ENCODE results near the gene CAPN10.

The CAPN10 gene

DNA sequence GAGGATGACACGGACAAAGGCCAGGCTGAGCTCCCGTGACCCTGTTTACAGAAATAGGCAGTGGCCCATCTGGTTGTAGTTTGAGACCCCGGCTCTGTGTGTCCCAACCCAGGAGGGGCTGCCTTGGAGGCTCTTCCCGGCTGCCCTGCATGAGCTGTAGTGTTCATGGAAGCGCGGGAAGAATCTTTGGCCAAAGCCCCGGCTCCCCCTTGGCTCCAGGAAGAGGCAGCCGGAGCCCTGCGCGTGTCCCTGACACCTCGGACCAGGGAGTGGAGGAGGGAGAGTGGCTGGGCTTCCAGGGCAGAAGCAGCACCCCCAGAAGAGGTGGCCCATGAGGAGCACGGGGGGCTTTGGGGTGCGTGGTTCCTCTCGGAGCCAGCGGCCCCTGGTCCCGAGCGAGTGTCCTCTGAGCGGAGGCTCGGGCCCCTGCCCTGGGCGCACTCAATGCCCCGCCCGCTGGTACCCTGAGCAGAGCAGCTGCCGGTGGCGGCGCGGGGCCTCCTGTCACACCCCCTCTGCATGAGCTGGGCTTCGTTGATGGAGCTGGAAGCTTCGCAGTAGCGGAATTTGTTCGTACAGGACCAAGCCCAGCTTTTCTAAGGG is 60.5 kb downstream of the CAPN10 start:
- no peaks in the 10 kb centered on the region for H3K36me3 ChIP-seq
- TF ChIP-seq, protein P1, sequence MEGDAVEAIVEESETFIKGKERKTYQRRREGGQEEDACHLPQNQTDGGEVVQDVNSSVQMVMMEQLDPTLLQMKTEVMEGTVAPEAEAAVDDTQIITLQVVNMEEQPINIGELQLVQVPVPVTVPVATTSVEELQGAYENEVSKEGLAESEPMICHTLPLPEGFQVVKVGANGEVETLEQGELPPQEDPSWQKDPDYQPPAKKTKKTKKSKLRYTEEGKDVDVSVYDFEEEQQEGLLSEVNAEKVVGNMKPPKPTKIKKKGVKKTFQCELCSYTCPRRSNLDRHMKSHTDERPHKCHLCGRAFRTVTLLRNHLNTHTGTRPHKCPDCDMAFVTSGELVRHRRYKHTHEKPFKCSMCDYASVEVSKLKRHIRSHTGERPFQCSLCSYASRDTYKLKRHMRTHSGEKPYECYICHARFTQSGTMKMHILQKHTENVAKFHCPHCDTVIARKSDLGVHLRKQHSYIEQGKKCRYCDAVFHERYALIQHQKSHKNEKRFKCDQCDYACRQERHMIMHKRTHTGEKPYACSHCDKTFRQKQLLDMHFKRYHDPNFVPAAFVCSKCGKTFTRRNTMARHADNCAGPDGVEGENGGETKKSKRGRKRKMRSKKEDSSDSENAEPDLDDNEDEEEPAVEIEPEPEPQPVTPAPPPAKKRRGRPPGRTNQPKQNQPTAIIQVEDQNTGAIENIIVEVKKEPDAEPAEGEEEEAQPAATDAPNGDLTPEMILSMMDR (IDR thresholded peaks at IDR 0.05; ENCODE audit: low read depth, low read length) = no peak
- no peaks in the 10 kb centered on the region for H3K27me3 ChIP-seq (ENCODE audit: insufficient read depth, low read depth, severe bottlenecking)
- DNase-seq = no peak
- no peak overlapping the region for H3K27ac ChIP-seq
- H3K9me3 ChIP-seq (ENCODE audit: severe bottlenecking) = no peaks in the 10 kb centered on the region
- no peak overlapping the region for H3K4me3 ChIP-seq (ENCODE audit: low read depth, low read length)

DNA sequence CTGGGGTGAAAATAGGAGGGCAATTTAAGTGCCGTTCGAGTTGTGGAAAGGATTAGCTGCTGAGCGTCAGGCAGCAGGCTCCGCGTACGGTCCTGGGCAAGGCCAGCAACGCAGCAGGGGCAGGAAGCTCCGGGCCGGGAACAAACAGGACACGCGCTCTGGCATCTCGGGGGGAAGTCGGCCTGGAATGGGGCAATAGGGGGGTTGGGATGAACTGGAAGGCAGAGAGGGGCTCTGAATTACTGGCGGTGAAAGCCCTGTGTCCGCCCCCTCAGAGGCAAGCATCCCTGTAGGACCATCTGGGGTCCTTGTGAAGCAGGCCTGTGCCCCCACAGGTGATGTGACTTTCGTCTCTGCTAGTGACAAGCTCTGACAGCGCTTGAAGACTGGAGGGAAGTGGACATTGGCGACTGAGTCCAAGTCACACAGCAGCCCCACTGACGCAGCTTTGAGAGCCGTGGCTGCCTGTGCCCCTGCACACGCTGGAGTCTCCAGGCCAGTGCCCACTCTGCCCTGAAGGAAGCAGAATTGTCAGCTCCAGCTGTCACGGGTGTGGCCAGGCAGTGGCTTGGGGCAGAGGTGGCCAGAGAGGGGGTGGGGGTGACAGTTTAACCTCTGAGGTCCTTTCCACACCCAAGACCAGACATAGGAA is 61.1 kb downstream of the CAPN10 start:
- no peak for DNase-seq

DNA sequence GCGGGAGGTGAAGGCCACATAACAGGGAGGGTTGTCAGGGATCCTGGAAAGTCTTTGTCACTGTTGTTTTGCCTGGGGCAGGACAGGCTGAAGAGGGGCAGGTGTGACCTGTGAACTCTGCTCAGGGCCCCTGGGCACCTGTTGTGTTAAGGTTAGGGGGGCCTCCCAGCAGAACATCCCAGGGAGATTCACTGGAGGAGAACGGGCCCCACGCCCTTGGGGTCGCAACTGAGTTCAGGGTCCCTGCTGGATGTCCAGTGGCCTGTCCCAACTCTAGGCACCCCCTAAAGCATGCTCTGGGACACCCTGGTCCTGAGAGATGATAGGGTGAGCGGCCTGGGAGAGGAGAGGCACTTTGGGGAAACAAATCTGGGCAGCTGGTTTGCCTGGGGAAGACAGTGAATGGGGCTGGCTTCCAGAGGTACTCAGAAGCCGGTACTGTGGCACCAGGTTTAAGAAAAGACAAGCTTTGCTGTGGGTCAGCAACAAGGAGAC is 61.7 kb downstream of the CAPN10 start:
- no peak overlapping the region for H3K27ac ChIP-seq
- H3K36me3 ChIP-seq = no peaks in the 10 kb centered on the region
- H3K27me3 ChIP-seq (ENCODE audit: insufficient read depth, low read depth, severe bottlenecking) = no peaks in the 10 kb centered on the region
- DNase-seq = no peak
- no peak overlapping the region for H3K4me3 ChIP-seq (ENCODE audit: low read depth, low read length)
- H3K9me3 ChIP-seq (ENCODE audit: severe bottlenecking) = no peaks in the 10 kb centered on the region
- TF ChIP-seq, protein P1 (IDR thresholded peaks at IDR 0.05; ENCODE audit: low read depth, low read length) = no peak

More for the DNA sequence above, 61.1 kb downstream of the CAPN10 start:
- no peak overlapping the region for H3K27ac ChIP-seq
- no peaks in the 10 kb centered on the region for H3K9me3 ChIP-seq (ENCODE audit: severe bottlenecking)
- TF ChIP-seq, protein P1 (IDR thresholded peaks at IDR 0.05; ENCODE audit: low read depth, low read length) = no peak
- no peaks in the 10 kb centered on the region for H3K36me3 ChIP-seq
- H3K27me3 ChIP-seq (ENCODE audit: insufficient read depth, low read depth, severe bottlenecking) = no peaks in the 10 kb centered on the region
- no peak overlapping the region for H3K4me3 ChIP-seq (ENCODE audit: low read depth, low read length)
